Stimulated activated CD4-positive, alpha-beta T cell treated with anti-CD3 and anti-CD28 coated beads, Interleukin-4, amount 100 ng/mL, for 1 hour (primary cell): ENCODE measurements around the gene GSG1L.
A peak's percentile ranks its signal among the peaks of the same experiment; 100 is the strongest.

Source experiments
- DNase-seq: peaks from one replicate; pipeline ENCODE4 v3.0.0-alpha.2; 2020

Gene GSG1L

GRCh38 chr16:27806388-27806787, 257.1 kb downstream of the GSG1L start:
- DNase-seq: no peak

GRCh38 chr16:27805828-27806351, 257.6 kb downstream of the GSG1L start:
- no peak for DNase-seq

- no peak for DNase-seq
These were observed 259.6 kb downstream of the GSG1L start for GRCh38 chr16:27803775-27804549.

GRCh38 chr16:27802664-27803439, 260.7 kb downstream of the GSG1L start:
- no peak for DNase-seq

- no peak for DNase-seq
These were observed 262.1 kb downstream of the GSG1L start for GRCh38 chr16:27801289-27801945.

- DNase-seq: no peak
These were observed 262.7 kb downstream of the GSG1L start for GRCh38 chr16:27800817-27801216.

GRCh38 chr16:27799896-27800295, 263.6 kb downstream of the GSG1L start:
- DNase-seq: no peak

- DNase-seq: no peak
These were observed 265.3 kb downstream of the GSG1L start for GRCh38 chr16:27798241-27798640.

GRCh38 chr16:27795992-27796614, 267.4 kb downstream of the GSG1L start:
- DNase-seq: peak; percentile 17

- DNase-seq: no peak
These were observed 270.3 kb downstream of the GSG1L start for GRCh38 chr16:27793249-27793622.

GRCh38 chr16:27792486-27793248, 270.8 kb downstream of the GSG1L start:
- no peak for DNase-seq

- no peak for DNase-seq
These were observed 272.2 kb downstream of the GSG1L start for GRCh38 chr16:27791404-27791719.

GRCh38 chr16:27790546-27791403, 272.7 kb downstream of the GSG1L start:
- DNase-seq: no peak

GRCh38 chr16:27789595-27790241, 273.8 kb downstream of the GSG1L start:
- no peak for DNase-seq

- DNase-seq: no peak
These were observed 274.4 kb downstream of the GSG1L start for GRCh38 chr16:27789150-27789549.

GRCh38 chr16:27787665-27788064, 275.8 kb downstream of the GSG1L start:
- no peak for DNase-seq

- no peak for DNase-seq
These were observed 276.4 kb downstream of the GSG1L start for GRCh38 chr16:27786923-27787625.

- DNase-seq: no peak
These were observed 277.1 kb downstream of the GSG1L start for GRCh38 chr16:27786221-27786922.

- DNase-seq: no peak
These were observed 278.2 kb downstream of the GSG1L start for GRCh38 chr16:27785307-27785678.
